ENCODE data around the gene F5. TPM values are rescaled to one million over a fixed set of nuclear protein-coding genes. Genes with fewer than 3 reads are reported as not detected.
A peak's percentile ranks its signal among the peaks of the same experiment; 100 is the strongest.
"Not testable (repeated sequence)": the region's sequence is repeated elsewhere in the genome, so short reads cannot be mapped to it uniquely, and the experiment has no call there.

F5 gene
- polyA plus RNA-seq, 4 donors, result under 0.01 to 2.5 (median 0.36) TPM; not detected in 1

DNA sequence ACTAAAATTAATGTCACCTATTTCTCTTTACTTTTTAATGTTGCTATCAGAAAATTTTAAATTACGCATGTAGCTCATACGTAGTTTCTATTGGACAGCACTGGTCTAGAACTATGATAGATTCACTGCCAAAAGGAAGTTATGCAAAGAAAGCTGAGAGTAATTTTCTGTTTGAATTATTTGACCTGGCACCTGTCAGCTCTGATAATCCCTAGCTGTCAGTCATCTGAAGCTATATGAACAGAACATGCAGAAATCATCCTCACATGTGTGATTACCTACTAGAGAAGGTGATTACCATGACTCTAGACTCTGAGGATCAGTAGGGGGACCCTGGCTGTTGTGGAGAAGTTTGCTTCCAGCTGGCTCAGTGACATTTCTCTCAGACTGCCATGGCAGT, 40.8 kb downstream of the F5 start:
- Histone ChIP-seq H3K27ac (ENCODE audit: low read depth in 1 of 3, low read length in 2 of 3) (no peak overlapping the region), H3K9me3 (ENCODE audit: control insufficient read depth in 2 of 2, insufficient read depth in 1 of 2, low read depth in 1 of 2, low read length in 1 of 2) (no peaks in the 10 kb centered on the region), H3K4me1 (ENCODE audit: control insufficient read depth in 3 of 3, insufficient read depth in 2 of 3, low read depth in 1 of 3, low read length in 2 of 3) (no peaks in the 10 kb centered on the region), H3K36me3 (ENCODE audit: control insufficient read depth in 3 of 3, insufficient read depth in 2 of 3, low read depth in 1 of 3, low read length in 3 of 3) (no peaks in the 10 kb centered on the region), H3K27me3 (ENCODE audit: control insufficient read depth in 3 of 3, insufficient read depth in 3 of 3, low read length in 3 of 3) (peaks cover 0 to 2% (median 0%) of the 10 kb centered on the region in 3 donors), H3K4me3 (ENCODE audit: low read depth in 1 of 3, low read length in 3 of 3) (no peak overlapping the region)
- DNase-seq (no peak), FAIRE-seq (no peak)
- 43 to 76% (median 66%) methylated on average over 2 of the region's 2 CpGs for WGBS, 3 donors

DNA sequence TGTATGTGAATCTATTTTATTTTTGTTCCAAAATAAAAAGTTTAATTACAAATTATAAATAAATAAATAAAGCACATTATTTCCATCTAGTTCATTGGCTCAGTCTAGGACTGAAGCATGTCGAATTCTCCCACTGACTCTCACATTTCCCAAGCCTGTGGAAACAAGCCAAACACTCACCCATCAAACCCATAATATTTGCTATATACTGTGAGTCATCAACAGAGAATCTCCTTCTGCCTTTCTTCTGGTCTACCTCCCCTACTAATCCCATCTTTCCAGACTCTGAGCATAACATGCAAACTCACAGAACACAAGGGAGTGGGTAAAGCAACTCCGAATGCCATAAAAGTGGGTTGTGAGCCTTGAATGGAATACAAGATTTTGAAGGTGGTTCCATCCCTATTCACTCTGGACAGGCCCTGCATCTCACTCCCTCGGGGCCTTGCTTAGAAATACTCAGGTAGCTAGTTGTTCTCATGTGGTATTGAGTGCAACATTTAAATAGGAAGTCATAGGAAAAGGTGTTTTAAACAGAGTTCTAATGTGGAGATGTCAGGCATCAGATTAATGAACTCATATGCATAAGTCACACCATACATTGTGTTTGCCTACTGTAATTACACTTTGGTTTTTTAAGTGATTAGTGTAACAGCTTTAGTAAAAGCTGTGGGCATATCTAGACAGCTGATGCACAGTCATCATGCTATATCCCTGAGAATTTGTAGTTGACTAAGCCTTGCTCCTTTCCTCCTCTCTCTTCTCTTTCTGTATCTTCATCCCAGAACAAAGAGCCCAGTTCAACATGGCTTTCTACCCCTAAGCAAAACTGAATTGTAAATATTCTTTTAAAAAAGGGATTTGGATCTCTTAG, 47.0 kb downstream of the F5 start:
- FAIRE-seq, result no peak
- 72 to 78% (median 78%) methylated on average over 3 of the region's 3 CpGs for WGBS, 3 donors

DNA sequence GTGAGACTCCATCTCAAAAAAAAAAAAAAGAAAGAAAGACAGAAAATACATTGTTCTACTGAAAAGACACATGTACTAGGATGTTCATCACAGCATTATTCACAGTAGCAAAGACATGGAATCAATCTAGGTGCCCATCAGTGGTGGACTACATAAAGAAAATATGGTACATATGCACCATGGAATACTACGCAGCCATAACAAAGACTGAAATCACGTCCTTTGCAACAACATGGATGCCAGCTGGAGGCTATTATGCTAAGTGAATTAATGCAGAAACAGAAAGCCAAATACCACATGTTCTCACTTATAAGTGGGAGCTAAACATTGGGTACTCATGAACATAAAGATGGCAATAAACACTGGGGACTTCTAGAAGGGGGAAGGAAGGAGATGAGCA, 51.6 kb downstream of the F5 start:
- Histone ChIP-seq H3K4me3 (ENCODE audit: low read depth in 1 of 3, low read length in 3 of 3) (no peak overlapping the region), H3K27ac (ENCODE audit: low read depth in 1 of 3, low read length in 2 of 3) (no peak overlapping the region), H3K9me3 (ENCODE audit: control insufficient read depth in 2 of 2, insufficient read depth in 1 of 2, low read depth in 1 of 2, low read length in 1 of 2) (no peaks in the 10 kb centered on the region), H3K36me3 (ENCODE audit: control insufficient read depth in 3 of 3, insufficient read depth in 2 of 3, low read depth in 1 of 3, low read length in 3 of 3) (no peaks in the 10 kb centered on the region), H3K4me1 (ENCODE audit: control insufficient read depth in 3 of 3, insufficient read depth in 2 of 3, low read depth in 1 of 3, low read length in 2 of 3) (peaks cover 0 to 1% (median 0%) of the 10 kb centered on the region in 3 donors), H3K27me3 (ENCODE audit: control insufficient read depth in 3 of 3, insufficient read depth in 3 of 3, low read length in 3 of 3) (no peaks in the 10 kb centered on the region)
- no peak for DNase-seq
- FAIRE-seq, result no peak
- WGBS, 3 donors, result 89 to 99% (median 92%) methylated on average over 2 of the region's 2 CpGs

More for the DNA sequence above, 47.0 kb downstream of the F5 start:
- DNase-seq, result no peak
- no peaks in the 10 kb centered on the region for H3K4me1 ChIP-seq (ENCODE audit: control insufficient read depth in 3 of 3, insufficient read depth in 2 of 3, low read depth in 1 of 3, low read length in 2 of 3)
- H3K27ac ChIP-seq (ENCODE audit: low read depth in 1 of 3, low read length in 2 of 3), result no peak overlapping the region
- peaks cover 0 to 2% (median 0%) of the 10 kb centered on the region in 3 donors for H3K27me3 ChIP-seq (ENCODE audit: control insufficient read depth in 3 of 3, insufficient read depth in 3 of 3, low read length in 3 of 3)
- peak overlapping the region in 1 of 3 donors; percentile 12 for H3K4me3 ChIP-seq (ENCODE audit: low read depth in 1 of 3, low read length in 3 of 3)
- H3K36me3 ChIP-seq (ENCODE audit: control insufficient read depth in 3 of 3, insufficient read depth in 2 of 3, low read depth in 1 of 3, low read length in 3 of 3), result no peaks in the 10 kb centered on the region
- no peaks in the 10 kb centered on the region for H3K9me3 ChIP-seq (ENCODE audit: control insufficient read depth in 2 of 2, insufficient read depth in 1 of 2, low read depth in 1 of 2, low read length in 1 of 2)

DNA sequence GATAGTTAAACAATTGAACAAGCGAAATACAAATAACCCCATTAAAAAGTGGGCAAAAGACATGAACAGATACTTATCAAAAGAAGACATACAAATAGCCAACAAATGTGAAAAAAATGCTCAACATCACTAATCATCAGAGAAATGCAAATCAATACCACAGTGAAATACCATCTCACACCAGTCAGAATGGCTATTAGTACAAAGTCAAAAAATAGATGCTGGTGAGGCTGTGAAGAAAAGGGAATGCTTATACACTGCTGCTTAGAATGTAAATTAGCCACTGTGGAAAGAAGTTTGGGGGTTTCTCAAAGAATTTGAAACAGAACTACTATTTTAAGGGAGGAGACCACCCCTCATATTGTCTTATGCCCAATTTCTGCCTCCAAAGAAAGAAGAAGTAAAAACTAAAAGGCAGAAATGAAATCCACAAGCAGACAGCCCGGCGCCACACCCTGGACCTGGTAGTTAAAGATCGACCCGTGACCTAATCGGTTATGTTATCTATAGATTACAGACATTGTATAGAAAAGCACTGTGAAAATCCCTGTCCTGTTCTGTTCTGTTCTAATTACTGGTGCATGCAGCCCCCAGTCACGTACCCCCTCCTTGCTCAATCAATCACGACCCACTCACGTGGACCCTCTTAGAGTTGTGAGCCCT, 52.6 kb downstream of the F5 start:
- H3K4me3 ChIP-seq (ENCODE audit: low read depth in 1 of 3, low read length in 3 of 3); DNase-seq; H3K36me3 ChIP-seq (ENCODE audit: control insufficient read depth in 3 of 3, insufficient read depth in 2 of 3, low read depth in 1 of 3, low read length in 3 of 3); H3K27me3 ChIP-seq (ENCODE audit: control insufficient read depth in 3 of 3, insufficient read depth in 3 of 3, low read length in 3 of 3); H3K4me1 ChIP-seq (ENCODE audit: control insufficient read depth in 3 of 3, insufficient read depth in 2 of 3, low read depth in 1 of 3, low read length in 2 of 3); H3K9me3 ChIP-seq (ENCODE audit: control insufficient read depth in 2 of 2, insufficient read depth in 1 of 2, low read depth in 1 of 2, low read length in 1 of 2); H3K27ac ChIP-seq (ENCODE audit: low read depth in 1 of 3, low read length in 2 of 3); FAIRE-seq: not testable (repeated sequence)
- WGBS, 3 donors, result 39 to 58% (median 57%) methylated on average over 9 of the region's 9 CpGs

DNA sequence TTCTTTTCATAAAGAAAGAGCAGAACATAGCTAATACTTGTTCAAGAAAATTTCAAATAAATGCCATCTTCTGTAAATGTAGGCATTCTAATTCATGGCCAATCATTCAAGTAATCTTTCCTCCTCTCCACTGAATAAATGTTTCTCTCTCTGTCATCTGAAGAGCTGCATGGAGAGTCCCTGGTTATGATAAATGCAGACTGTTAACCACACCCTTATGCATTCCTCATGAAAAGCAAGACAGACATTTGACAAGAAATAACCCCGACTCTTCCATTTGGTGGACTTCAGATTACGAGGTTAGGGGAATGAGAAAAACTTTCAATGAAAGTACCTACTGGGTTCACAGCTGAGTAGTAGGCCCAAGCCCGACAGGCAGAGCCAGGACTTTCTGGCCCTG, 55.8 kb downstream of the F5 start:
- no peaks in the 10 kb centered on the region for H3K36me3 ChIP-seq (ENCODE audit: control insufficient read depth in 3 of 3, insufficient read depth in 2 of 3, low read depth in 1 of 3, low read length in 3 of 3)

DNA sequence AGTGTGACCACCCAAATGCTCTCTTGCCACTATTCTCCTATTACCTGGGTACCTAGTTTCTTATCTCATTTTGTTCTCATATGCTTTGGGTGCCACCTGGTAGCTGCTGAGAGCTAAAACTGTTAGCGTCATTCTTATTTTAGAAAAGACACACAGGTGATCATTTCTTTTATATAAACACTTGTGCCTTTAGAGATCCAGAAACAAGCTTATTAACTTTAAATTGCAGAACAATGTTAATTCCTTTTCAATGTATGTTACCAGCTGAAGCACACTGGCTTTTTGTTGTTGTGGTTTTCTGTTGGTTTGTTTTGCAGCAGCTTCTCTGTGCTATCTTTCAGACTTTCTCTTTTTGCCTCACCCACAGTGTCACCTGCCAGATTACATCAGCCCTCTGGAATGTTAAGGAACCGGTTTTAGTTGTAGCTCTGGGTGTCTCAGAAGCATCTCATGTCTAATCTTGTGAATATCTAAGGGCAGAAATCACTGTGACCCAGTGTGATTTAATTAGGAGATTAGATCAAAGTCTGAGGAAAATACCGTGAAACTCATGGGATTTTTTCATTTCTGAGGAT, 57.1 kb downstream of the F5 start:
- Histone ChIP-seq H3K27me3 (ENCODE audit: control insufficient read depth in 3 of 3, insufficient read depth in 3 of 3, low read length in 3 of 3) (no peaks in the 10 kb centered on the region), H3K36me3 (ENCODE audit: control insufficient read depth in 3 of 3, insufficient read depth in 2 of 3, low read depth in 1 of 3, low read length in 3 of 3) (no peaks in the 10 kb centered on the region), H3K4me3 (ENCODE audit: low read depth in 1 of 3, low read length in 3 of 3) (no peak overlapping the region), H3K4me1 (ENCODE audit: control insufficient read depth in 3 of 3, insufficient read depth in 2 of 3, low read depth in 1 of 3, low read length in 2 of 3) (peaks cover 4 to 8% (median 5%) of the 10 kb centered on the region in 3 donors), H3K9me3 (ENCODE audit: control insufficient read depth in 2 of 2, insufficient read depth in 1 of 2, low read depth in 1 of 2, low read length in 1 of 2) (no peaks in the 10 kb centered on the region), H3K27ac (ENCODE audit: low read depth in 1 of 3, low read length in 2 of 3) (peak overlapping the region in 1 of 3 donors; percentile 45)
- DNase-seq (peak; percentile 95), FAIRE-seq (no peak)
- 8 to 24% (median 19%) methylated on average over 3 of the region's 3 CpGs for WGBS, 3 donors

More for the DNA sequence above, 55.8 kb downstream of the F5 start:
- peaks cover 4 to 8% (median 5%) of the 10 kb centered on the region in 3 donors for H3K4me1 ChIP-seq (ENCODE audit: control insufficient read depth in 3 of 3, insufficient read depth in 2 of 3, low read depth in 1 of 3, low read length in 2 of 3)
- 60 to 91% (median 81%) methylated on average over 3 of the region's 3 CpGs for WGBS, 3 donors
- no peaks in the 10 kb centered on the region for H3K9me3 ChIP-seq (ENCODE audit: control insufficient read depth in 2 of 2, insufficient read depth in 1 of 2, low read depth in 1 of 2, low read length in 1 of 2)
- no peak overlapping the region for H3K27ac ChIP-seq (ENCODE audit: low read depth in 1 of 3, low read length in 2 of 3)
- FAIRE-seq (no peak), DNase-seq (no peak)
- H3K4me3 ChIP-seq (ENCODE audit: low read depth in 1 of 3, low read length in 3 of 3), result no peak overlapping the region
- no peaks in the 10 kb centered on the region for H3K27me3 ChIP-seq (ENCODE audit: control insufficient read depth in 3 of 3, insufficient read depth in 3 of 3, low read length in 3 of 3)

DNA sequence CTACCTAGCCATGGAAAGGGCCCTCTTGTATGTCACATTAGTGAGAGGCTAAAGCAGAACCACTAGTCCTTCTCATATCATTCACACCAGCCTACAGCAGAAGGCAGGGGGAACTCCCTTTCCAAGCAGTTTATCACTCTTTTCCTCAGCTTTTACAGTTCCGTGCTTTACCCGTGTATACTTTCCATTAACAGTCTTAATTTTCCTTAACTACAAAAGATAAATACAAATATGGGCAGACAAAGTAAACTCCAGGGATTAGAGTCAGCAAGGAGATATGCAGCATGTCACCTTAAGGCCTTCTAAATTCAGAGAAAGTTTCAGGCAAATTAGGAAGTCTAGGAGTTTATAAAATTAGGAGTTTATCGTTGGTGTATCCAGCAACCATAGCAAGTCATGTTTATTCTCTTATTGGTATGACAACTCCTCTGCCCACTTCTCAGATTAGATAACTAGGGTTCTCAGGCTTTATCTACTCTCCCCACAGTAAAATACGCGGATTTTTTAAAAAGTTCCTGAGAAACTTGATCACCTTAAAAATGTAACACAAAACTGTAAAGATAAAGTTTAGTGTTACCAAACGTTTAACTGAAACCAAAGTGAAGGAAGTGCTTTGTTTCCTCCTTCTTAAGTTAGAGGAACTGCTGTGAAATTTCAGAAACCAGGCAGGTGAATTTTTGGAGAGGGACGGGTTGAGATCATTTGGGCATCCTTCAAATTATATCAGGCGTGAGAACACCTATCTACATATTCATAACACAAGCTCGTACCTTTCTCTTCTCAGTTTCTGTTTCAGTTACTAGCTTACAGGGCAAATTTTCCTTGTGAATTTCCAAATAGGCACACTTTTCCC, 57.8 kb downstream of the F5 start:
- H3K27ac ChIP-seq (ENCODE audit: low read depth in 1 of 3, low read length in 2 of 3), result peak overlapping the region in 1 of 3 donors; percentile 45
- H3K27me3 ChIP-seq (ENCODE audit: control insufficient read depth in 3 of 3, insufficient read depth in 3 of 3, low read length in 3 of 3), result no peaks in the 10 kb centered on the region
- peaks cover 5 to 8% (median 6%) of the 10 kb centered on the region in 3 donors for H3K4me1 ChIP-seq (ENCODE audit: control insufficient read depth in 3 of 3, insufficient read depth in 2 of 3, low read depth in 1 of 3, low read length in 2 of 3)
- FAIRE-seq, result no peak
- WGBS, 3 donors, result 12 to 40% (median 21%) methylated on average over 9 of the region's 9 CpGs
- H3K4me3 ChIP-seq (ENCODE audit: low read depth in 1 of 3, low read length in 3 of 3), result no peak overlapping the region
- H3K9me3 ChIP-seq (ENCODE audit: control insufficient read depth in 2 of 2, insufficient read depth in 1 of 2, low read depth in 1 of 2, low read length in 1 of 2), result no peaks in the 10 kb centered on the region
- DNase-seq, result peak in 1 of 2 donors; percentile 15
- H3K36me3 ChIP-seq (ENCODE audit: control insufficient read depth in 3 of 3, insufficient read depth in 2 of 3, low read depth in 1 of 3, low read length in 3 of 3), result no peaks in the 10 kb centered on the region
